ENCODE data around the gene VASH2. TPM values are rescaled to one million over a fixed set of nuclear protein-coding genes. Genes with fewer than 3 reads are reported as not detected.
A peak's percentile ranks its signal among the peaks of the same experiment; 100 is the strongest.

Gene VASH2
- total and polyA plus RNA-seq, 2 of the 8 experiments (the other 6 are each of a cell fraction or from before 2014, with no cell fraction given) = 44.0 to 187 TPM

- 80% methylated on average over 6 of the region's 6 CpGs; no CpG with 5 or more reads in 1 of the 2 experiments for WGBS, 2 experiments (ENCODE audit: extremely low coverage in 1 of 2, insufficient coverage in 1 of 2, insufficient read length in 1 of 2, insufficient replicate concordance in 2 of 2, low coverage in 1 of 2, low lambda C conversion rate in 2 of 2, missing lambda C conversion rate in 1 of 2)
- POLR2A ChIA-PET (ENCODE audit: partially characterized antibody) = interaction anchor here (0.6 to 5.8 kb wide), 15 partner anchors 8 to 66 kb away, joined by 3 to 40 read pairs (median 4); partner anchors contain the start of gene FLVCR1
- Histone ChIP-seq H3K23ac (ENCODE audit: insufficient read length) (no peak overlapping the region), H2AK5ac (ENCODE audit: low read depth, low read length) (no peak overlapping the region), H3K79me2 (ENCODE audit: control insufficient read depth in 1 of 2, insufficient read depth in 2 of 2, low read length in 2 of 2) (peaks cover 0 to 3% of the 10 kb centered on the region in 2 experiments; a peak in 1 of 4 replicates), H2BK15ac (ENCODE audit: low read length) (0 out of 2 replicates have a peak overlapping the region, but pooled peaks have one; percentile 88), H4K91ac (replicated peaks; ENCODE audit: insufficient read length, low read length) (peak overlapping the region; percentile 81), H2BK120ac (replicated peaks; ENCODE audit: low read depth, low read length) (no peak overlapping the region), H2BK5ac (ENCODE audit: low read depth, low read length) (no peak overlapping the region; the same call in 1 of the 2 replicates), H3K4me2 (ENCODE audit: insufficient read depth in 1 of 2, low read depth in 2 of 2, low read length in 2 of 2) (no peak overlapping the region), H3K79me1 (ENCODE audit: low read depth, low read length) (no peaks in the 10 kb centered on the region; the same call in 1 of the 2 replicates), H2AFZ (ENCODE audit: low read length) (no peak overlapping the region), H3K56ac (replicated peaks; ENCODE audit: insufficient read length, low read depth, low read length) (no peak overlapping the region), H3K27me3 (replicated peaks in 1 of 4; ENCODE audit: control insufficient read depth in 3 of 4, extremely low read depth in 1 of 4, insufficient read depth in 3 of 4, low read length in 3 of 4) (no peaks in the 10 kb centered on the region), H2BK20ac (ENCODE audit: low read length) (0 out of 2 replicates have a peak overlapping the region, but pooled peaks have one; percentile 21), H3K4ac (replicated peaks; ENCODE audit: insufficient read length, low read depth, low read length) (peak overlapping the region; percentile 27), H3K18ac (ENCODE audit: extremely low read depth, low read length) (no peak overlapping the region), H2BK12ac (ENCODE audit: low read depth, low read length) (0 out of 2 replicates have a peak overlapping the region, but pooled peaks have one; percentile 44), H3K14ac (ENCODE audit: insufficient read length) (no peak overlapping the region), H3K27ac (ENCODE audit: low read depth, low read length) (no peak overlapping the region), H3K9me3 (ENCODE audit: insufficient read depth in 2 of 2, low read depth in 1 of 2, low read length in 1 of 2) (no peaks in the 10 kb centered on the region), H4K5ac (ENCODE audit: insufficient read length, low read depth, low read length) (no peak overlapping the region), H3K4me1 (replicated peaks in 1 of 4; ENCODE audit: control insufficient read depth in 3 of 4, insufficient read depth in 4 of 4, low read length in 3 of 4) (peaks cover 1 to 15% (median 10%) of the 10 kb centered on the region in 4 experiments), H3K23me2 (ENCODE audit: low read depth, low read length) (peaks cover 3% of the 10 kb centered on the region), H4K20me1 (replicated peaks in 1 of 2; ENCODE audit: control insufficient read depth in 1 of 2, insufficient read depth in 2 of 2, low read length in 2 of 2) (no peaks in the 10 kb centered on the region), H3K4me3 (ENCODE audit: extremely low read depth in 1 of 4, insufficient read depth in 2 of 4, low read depth in 3 of 4, low read length in 4 of 4) (no peak overlapping the region), H4K8ac (ENCODE audit: extremely low read depth, insufficient read depth, low read length) (no peak overlapping the region), H3K9ac (replicated peaks in 1 of 4; ENCODE audit: extremely low read depth in 1 of 4, low read depth in 3 of 4, low read length in 3 of 4) (no peak overlapping the region), H3K36me3 (ENCODE audit: control insufficient read depth in 2 of 4, insufficient read depth in 4 of 4, low read length in 3 of 4) (no peaks in the 10 kb centered on the region; a peak in 1 of 8 replicates)
- CTCF ChIA-PET (ENCODE audit: partially characterized antibody) = interaction anchor here (0.7 to 5.9 kb wide), 22 partner anchors 10 to 106 kb away, joined by 3 to 29 read pairs (median 5); partner anchors contain the start of gene VASH2
- no peak for FAIRE-seq
- peak in 1 of 2 experiments; percentile 51 for DNase-seq (ENCODE audit: low read depth in 1 of 2, low spot score in 2 of 2)
- TF ChIP-seq SP2 (IDR thresholded peaks at IDR 0.05; ENCODE audit: low read length) (no peak), KDM4A (IDR thresholded peaks at IDR 0.05; ENCODE audit: low read depth, low read length, severe bottlenecking) (no peak), GABPA (IDR thresholded peaks at IDR 0.05; ENCODE audit: borderline replicate concordance, insufficient read depth, low read length) (no peak), SIN3A (conservative IDR thresholded peaks at IDR 0.05 in 1 of 2, IDR thresholded peaks at IDR 0.05 in 1 of 2; ENCODE audit: low read depth in 1 of 2, low read length in 2 of 2) (no peak), POLR2AphosphoS5 (IDR thresholded peaks at IDR 0.05; ENCODE audit: low read depth, low read length) (no peak), TBP (IDR thresholded peaks at IDR 0.05; ENCODE audit: low read depth, low read length) (no peak), TCF12 (IDR thresholded peaks at IDR 0.05; ENCODE audit: low read depth, low read length) (no peak), EP300 (IDR thresholded peaks at IDR 0.05; ENCODE audit: borderline replicate concordance in 1 of 2, low read depth in 2 of 2, low read length in 2 of 2) (no peak)
- TF ChIP-seq, protein P1, sequence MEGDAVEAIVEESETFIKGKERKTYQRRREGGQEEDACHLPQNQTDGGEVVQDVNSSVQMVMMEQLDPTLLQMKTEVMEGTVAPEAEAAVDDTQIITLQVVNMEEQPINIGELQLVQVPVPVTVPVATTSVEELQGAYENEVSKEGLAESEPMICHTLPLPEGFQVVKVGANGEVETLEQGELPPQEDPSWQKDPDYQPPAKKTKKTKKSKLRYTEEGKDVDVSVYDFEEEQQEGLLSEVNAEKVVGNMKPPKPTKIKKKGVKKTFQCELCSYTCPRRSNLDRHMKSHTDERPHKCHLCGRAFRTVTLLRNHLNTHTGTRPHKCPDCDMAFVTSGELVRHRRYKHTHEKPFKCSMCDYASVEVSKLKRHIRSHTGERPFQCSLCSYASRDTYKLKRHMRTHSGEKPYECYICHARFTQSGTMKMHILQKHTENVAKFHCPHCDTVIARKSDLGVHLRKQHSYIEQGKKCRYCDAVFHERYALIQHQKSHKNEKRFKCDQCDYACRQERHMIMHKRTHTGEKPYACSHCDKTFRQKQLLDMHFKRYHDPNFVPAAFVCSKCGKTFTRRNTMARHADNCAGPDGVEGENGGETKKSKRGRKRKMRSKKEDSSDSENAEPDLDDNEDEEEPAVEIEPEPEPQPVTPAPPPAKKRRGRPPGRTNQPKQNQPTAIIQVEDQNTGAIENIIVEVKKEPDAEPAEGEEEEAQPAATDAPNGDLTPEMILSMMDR (IDR thresholded peaks at IDR 0.05; ENCODE audit: control extremely low read depth in 1 of 3, insufficient read depth in 1 of 3, low read depth in 1 of 3, low read length in 3 of 3) = peak; percentile 52 to 78 (median 58)
These were observed 29.4 kb upstream of the VASH2 start for GRCh38 chr1:212920896-212921295.
